ENCODE results near the gene ALDOB. TPM values are rescaled to one million over a fixed set of nuclear protein-coding genes. Genes with fewer than 3 reads are reported as not detected.

The ALDOB gene
- total and polyA plus RNA-seq, 2 of the 8 experiments (the other 6 are each of a cell fraction or from before 2014, with no cell fraction given), result not detected

GRCh38 chr9:101381118-101381517 lies 54.5 kb downstream of the ALDOB start (continued):
- TF ChIP-seq CTCF (IDR thresholded peaks at IDR 0.05; ENCODE audit: control extremely low read depth in 1 of 3, insufficient read depth in 1 of 3, low read depth in 1 of 3, low read length in 3 of 3), result no peak
- TF ChIP-seq SP2 (IDR thresholded peaks at IDR 0.05; ENCODE audit: low read length), result no peak
- TF ChIP-seq NRF1 (IDR thresholded peaks at IDR 0.05; ENCODE audit: low read depth, low read length), result no peak
- no peak for TF ChIP-seq EZH2 (IDR thresholded peaks at IDR 0.05; ENCODE audit: low read depth, low read length, severe bottlenecking)
- no peak for TF ChIP-seq BACH1 (IDR thresholded peaks at IDR 0.05; ENCODE audit: low read length)
- no peak for TF ChIP-seq CBX8 (IDR thresholded peaks at IDR 0.05; ENCODE audit: borderline replicate concordance, low read depth, low read length)
